ENCODE measurements around the gene GNG8.
A peak's percentile ranks its signal among the peaks of the same experiment; 100 is the strongest.

The GNG8 gene

GRCh38 chr19:46660551-46661019, 24.6 kb upstream of the GNG8 start (continued):
- TF ChIP-seq, protein P1, sequence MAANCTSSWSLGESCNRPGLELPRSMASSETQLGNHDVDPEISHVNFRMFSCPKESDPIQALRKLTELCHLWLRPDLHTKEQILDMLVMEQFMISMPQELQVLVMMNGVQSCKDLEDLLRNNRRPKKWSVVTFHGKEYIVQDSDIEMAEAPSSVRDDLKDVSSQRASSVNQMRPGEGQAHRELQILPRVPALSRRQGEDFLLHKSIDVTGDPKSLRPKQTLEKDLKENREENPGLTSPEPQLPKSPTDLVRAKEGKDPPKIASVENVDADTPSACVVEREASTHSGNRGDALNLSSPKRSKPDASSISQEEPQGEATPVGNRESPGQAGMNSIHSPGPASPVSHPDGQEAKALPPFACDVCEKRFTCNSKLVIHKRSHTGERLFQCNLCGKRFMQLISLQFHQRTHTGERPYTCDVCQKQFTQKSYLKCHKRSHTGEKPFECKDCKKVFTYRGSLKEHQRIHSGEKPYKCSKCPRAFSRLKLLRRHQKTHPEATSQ (tag by site-specific recombination; IDR thresholded peaks at IDR 0.05), result no peak
- TF ChIP-seq, protein P2, sequence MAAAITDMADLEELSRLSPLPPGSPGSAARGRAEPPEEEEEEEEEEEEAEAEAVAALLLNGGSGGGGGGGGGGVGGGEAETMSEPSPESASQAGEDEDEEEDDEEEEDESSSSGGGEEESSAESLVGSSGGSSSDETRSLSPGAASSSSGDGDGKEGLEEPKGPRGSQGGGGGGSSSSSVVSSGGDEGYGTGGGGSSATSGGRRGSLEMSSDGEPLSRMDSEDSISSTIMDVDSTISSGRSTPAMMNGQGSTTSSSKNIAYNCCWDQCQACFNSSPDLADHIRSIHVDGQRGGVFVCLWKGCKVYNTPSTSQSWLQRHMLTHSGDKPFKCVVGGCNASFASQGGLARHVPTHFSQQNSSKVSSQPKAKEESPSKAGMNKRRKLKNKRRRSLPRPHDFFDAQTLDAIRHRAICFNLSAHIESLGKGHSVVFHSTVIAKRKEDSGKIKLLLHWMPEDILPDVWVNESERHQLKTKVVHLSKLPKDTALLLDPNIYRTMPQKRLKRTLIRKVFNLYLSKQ (tag by site-specific recombination; IDR thresholded peaks at IDR 0.05; ENCODE audit: borderline replicate concordance), result no peak
- TF ChIP-seq ZBTB48 (tag by site-specific recombination; IDR thresholded peaks at IDR 0.05), result peak; percentile 39; the same call in 1 of the 2 replicates
- TF ChIP-seq GLIS2 (tag by site-specific recombination; IDR thresholded peaks at IDR 0.05), result peak; percentile 47

GRCh38 chr19:46660008-46660517, 24.1 kb upstream of the GNG8 start:
- ChIA-PET POLR2A (interaction anchor here (1.5 to 2.7 kb wide), 2 partner anchors 14 to 28 kb away, joined by 7 to 11 read pairs; no protein-coding TSS in a partner anchor), CTCF (interaction anchor here (0.6 to 7.6 kb wide), 10 partner anchors 14 to 313 kb away, joined by 3 to 327 read pairs (median 4); partner anchors contain the start of gene PPP5C)
- Histone ChIP-seq H3K9me3 (ENCODE audit: control insufficient read depth, insufficient read depth, low read depth, low read length) (no peaks in the 10 kb centered on the region), H3K4me3 (ENCODE audit: low read depth, low read length) (no peak overlapping the region), H3K27ac (ENCODE audit: extremely low read depth, low read depth, low read length) (no peak overlapping the region), H3K36me3 (ENCODE audit: control insufficient read depth in 2 of 2, insufficient read depth in 1 of 2, low read length in 2 of 2) (no peaks in the 10 kb centered on the region; a peak in 1 of 3 replicates), H3K4me1 (ENCODE audit: control insufficient read depth, insufficient read depth, low read length) (peaks cover 21% of the 10 kb centered on the region)
- TF ChIP-seq ZNF521 (tag by site-specific recombination; IDR thresholded peaks at IDR 0.05), result no peak
- TF ChIP-seq, protein P3, sequence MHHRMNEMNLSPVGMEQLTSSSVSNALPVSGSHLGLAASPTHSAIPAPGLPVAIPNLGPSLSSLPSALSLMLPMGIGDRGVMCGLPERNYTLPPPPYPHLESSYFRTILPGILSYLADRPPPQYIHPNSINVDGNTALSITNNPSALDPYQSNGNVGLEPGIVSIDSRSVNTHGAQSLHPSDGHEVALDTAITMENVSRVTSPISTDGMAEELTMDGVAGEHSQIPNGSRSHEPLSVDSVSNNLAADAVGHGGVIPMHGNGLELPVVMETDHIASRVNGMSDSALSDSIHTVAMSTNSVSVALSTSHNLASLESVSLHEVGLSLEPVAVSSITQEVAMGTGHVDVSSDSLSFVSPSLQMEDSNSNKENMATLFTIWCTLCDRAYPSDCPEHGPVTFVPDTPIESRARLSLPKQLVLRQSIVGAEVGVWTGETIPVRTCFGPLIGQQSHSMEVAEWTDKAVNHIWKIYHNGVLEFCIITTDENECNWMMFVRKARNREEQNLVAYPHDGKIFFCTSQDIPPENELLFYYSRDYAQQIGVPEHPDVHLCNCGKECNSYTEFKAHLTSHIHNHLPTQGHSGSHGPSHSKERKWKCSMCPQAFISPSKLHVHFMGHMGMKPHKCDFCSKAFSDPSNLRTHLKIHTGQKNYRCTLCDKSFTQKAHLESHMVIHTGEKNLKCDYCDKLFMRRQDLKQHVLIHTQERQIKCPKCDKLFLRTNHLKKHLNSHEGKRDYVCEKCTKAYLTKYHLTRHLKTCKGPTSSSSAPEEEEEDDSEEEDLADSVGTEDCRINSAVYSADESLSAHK (tag by site-specific recombination; IDR thresholded peaks at IDR 0.05), result no peak
- no peak for TF ChIP-seq SP7 (tag by site-specific recombination; IDR thresholded peaks at IDR 0.05)
- TF ChIP-seq ZSCAN23 (tag by site-specific recombination; IDR thresholded peaks at IDR 0.05), result no peak
- TF ChIP-seq GLIS1 (tag by site-specific recombination; IDR thresholded peaks at IDR 0.05), result peak; percentile 92
- TF ChIP-seq ZNF621 (tag by site-specific recombination; IDR thresholded peaks at IDR 0.05), result no peak
- TF ChIP-seq, protein P4, sequence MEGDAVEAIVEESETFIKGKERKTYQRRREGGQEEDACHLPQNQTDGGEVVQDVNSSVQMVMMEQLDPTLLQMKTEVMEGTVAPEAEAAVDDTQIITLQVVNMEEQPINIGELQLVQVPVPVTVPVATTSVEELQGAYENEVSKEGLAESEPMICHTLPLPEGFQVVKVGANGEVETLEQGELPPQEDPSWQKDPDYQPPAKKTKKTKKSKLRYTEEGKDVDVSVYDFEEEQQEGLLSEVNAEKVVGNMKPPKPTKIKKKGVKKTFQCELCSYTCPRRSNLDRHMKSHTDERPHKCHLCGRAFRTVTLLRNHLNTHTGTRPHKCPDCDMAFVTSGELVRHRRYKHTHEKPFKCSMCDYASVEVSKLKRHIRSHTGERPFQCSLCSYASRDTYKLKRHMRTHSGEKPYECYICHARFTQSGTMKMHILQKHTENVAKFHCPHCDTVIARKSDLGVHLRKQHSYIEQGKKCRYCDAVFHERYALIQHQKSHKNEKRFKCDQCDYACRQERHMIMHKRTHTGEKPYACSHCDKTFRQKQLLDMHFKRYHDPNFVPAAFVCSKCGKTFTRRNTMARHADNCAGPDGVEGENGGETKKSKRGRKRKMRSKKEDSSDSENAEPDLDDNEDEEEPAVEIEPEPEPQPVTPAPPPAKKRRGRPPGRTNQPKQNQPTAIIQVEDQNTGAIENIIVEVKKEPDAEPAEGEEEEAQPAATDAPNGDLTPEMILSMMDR (tag by site-specific recombination; IDR thresholded peaks at IDR 0.05), result no peak
- no peak for TF ChIP-seq ZNF214 (tag by site-specific recombination; IDR thresholded peaks at IDR 0.05; ENCODE audit: borderline replicate concordance)
- TF ChIP-seq KLF1 (tag by site-specific recombination; IDR thresholded peaks at IDR 0.05), result no peak
- TF ChIP-seq GLIS2 (tag by site-specific recombination; IDR thresholded peaks at IDR 0.05), result no peak; the same call in 1 of the 2 replicates
- TF ChIP-seq ZNF266 (tag by site-specific recombination; IDR thresholded peaks at IDR 0.05; ENCODE audit: low read depth), result no peak
- TF ChIP-seq ZBTB48 (tag by site-specific recombination; IDR thresholded peaks at IDR 0.05), result peak; percentile 19; the same call in 1 of the 2 replicates
- TF ChIP-seq ZNF585B (tag by site-specific recombination; IDR thresholded peaks at IDR 0.05), result no peak
- TF ChIP-seq, protein P5, sequence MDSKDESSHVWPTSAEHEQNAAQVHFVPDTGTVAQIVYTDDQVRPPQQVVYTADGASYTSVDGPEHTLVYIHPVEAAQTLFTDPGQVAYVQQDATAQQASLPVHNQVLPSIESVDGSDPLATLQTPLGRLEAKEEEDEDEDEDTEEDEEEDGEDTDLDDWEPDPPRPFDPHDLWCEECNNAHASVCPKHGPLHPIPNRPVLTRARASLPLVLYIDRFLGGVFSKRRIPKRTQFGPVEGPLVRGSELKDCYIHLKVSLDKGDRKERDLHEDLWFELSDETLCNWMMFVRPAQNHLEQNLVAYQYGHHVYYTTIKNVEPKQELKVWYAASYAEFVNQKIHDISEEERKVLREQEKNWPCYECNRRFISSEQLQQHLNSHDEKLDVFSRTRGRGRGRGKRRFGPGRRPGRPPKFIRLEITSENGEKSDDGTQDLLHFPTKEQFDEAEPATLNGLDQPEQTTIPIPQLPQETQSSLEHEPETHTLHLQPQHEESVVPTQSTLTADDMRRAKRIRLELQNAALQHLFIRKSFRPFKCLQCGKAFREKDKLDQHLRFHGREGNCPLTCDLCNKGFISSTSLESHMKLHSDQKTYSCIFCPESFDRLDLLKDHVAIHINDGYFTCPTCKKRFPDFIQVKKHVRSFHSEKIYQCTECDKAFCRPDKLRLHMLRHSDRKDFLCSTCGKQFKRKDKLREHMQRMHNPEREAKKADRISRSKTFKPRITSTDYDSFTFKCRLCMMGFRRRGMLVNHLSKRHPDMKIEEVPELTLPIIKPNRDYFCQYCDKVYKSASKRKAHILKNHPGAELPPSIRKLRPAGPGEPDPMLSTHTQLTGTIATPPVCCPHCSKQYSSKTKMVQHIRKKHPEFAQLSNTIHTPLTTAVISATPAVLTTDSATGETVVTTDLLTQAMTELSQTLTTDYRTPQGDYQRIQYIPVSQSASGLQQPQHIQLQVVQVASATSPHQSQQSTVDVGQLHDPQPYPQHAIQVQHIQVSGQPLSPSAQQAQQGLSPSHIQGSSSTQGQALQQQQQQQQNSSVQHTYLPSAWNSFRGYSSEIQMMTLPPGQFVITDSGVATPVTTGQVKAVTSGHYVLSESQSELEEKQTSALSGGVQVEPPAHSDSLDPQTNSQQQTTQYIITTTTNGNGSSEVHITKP (tag by site-specific recombination; IDR thresholded peaks at IDR 0.05), result no peak
- peak; percentile 47 for TF ChIP-seq ZNF768 (tag by site-specific recombination; IDR thresholded peaks at IDR 0.05)
- TF ChIP-seq SP3 (tag by site-specific recombination; IDR thresholded peaks at IDR 0.05), result 0 out of 2 replicates have a peak, but pooled peaks have one; percentile 44
- TF ChIP-seq PRDM1 (tag by site-specific recombination; IDR thresholded peaks at IDR 0.05), result no peak
- TF ChIP-seq ZNF341 (tag by site-specific recombination; IDR thresholded peaks at IDR 0.05; ENCODE audit: low read depth), result peak; percentile 50
- no peak for TF ChIP-seq INSM2 (tag by site-specific recombination; IDR thresholded peaks at IDR 0.05)
- no peak for TF ChIP-seq ZNF202 (tag by site-specific recombination; IDR thresholded peaks at IDR 0.05; ENCODE audit: borderline replicate concordance)
- TF ChIP-seq KLF10 (tag by site-specific recombination; IDR thresholded peaks at IDR 0.05), result no peak

Data from HEK293 (cell line).